Measurements from ENCODE around the gene IGFALS.

DNA sequence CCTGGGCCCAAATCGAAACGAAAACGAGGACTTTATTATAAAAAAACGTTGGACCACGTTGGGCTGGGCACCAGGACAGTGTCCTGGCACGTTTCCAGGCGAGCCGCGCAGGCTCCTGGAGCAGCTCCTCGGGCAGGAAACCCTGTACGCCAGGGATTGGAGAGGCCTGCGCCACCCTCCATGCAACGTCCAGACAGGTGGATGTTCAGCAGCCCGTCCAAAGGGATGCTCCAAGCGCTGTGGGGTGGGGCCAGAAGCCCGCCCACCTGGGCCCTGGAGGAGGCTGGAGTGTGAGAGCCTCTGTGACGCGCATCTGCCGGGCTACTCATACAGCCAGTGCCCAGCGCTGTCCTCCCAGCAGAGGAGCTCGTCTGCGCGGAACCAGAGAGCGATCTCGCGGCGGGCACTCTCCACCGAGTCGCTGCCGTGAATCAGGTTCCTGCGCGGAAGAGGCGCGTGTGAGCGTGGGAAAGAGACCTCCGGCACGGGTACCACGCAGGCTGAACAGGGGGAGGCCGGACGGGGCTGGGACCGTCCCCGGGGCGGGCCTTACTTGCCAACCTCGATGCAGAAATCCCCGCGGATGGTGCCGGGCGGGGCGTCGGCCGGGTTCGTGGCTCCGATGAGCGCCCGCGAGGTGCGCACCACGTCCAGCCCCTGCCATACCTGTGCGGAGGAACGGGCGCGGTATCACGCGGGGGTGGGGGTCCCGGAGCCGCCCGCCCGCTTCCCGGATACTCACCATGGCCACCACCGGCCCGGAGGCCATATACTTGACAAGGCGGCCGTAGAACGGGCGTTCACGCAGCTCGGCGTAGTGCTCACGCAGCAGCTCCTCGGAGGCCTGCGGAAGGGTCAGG is 22.9 kb downstream of the IGFALS start:
- peak in 1 of 2 donors; percentile 31 for TF ChIP-seq POLR2A (IDR thresholded peaks at IDR 0.05)
- peak in 1 of 4 experiments; percentile 19 for TF ChIP-seq CTCF (IDR thresholded peaks at IDR 0.05)
- TF ChIP-seq EP300 (IDR thresholded peaks at IDR 0.05): no peak

All from gastroesophageal sphincter (tissue), 3 donors.